GM18870 (cell line): ENCODE measurements around the gene TBR1.

ENCODE experiments used
- ATAC-seq: cut with Tn5 transposase; IDR thresholded peaks from one replicate; pipeline ENCODE4 v1.9.1; 2021; ENCODE audit warnings: moderate library complexity; ENCODE audit not compliant: unreplicated experiment

TBR1 gene

DNA sequence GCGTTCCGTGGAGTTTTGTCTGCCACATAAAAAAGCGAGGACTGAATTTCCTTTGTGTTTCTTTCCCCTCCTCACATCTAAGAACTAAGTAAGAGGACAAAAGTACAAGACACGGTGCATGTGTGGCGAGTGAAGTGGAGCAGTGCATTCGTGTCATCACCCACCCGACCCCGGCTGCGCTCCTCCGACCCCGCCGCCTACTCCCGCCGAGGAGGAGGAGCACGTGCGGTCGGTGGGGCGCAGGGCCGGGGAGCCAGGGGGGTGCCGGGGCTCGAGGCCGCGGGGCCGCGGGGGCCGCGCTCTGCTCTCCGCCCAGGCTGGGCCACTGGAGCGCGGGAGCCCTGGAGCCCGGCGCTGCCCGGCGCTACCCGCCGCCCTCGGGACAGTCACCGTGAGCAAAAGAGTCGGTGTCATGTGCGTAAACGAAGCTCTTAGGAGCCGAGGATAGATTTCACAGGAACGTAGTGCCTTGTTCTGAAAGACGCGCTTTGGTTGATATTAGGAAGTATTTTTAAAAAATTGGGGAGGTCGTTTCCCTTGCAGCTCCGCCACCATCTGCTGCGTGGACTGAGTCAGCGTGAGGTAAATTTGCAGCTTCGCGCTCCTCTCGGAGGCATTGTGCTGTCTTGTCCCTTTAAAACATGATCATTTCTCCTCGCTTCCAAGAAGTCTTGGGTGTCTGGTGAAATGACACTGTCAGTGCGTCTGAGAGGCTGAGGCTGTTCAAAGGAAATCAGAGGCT lies 11.0 kb downstream of the TBR1 start:
- no peak for ATAC-seq

GRCh38 chr2:161427664-161428587 lies 11.8 kb downstream of the TBR1 start:
- no peak for ATAC-seq

DNA sequence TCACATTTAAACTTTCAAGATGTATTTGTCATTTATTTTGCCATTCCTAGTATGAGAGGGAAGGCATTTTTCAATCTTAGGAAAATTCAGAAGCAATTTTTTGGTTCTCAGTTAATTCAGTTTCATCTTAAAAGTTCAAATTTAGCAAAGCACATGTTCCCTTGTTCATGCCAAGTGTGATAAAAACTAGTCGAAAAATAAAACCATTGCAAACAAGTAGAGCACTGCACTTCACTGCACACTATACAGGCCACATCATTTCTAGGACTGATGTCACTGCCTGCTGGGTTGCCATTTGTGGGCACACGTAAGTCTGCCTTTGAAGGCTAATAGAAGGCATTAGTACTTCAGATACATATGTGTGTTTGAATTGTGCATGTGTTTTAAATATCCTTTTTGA lies 14.3 kb downstream of the TBR1 start:
- no peak for ATAC-seq

DNA sequence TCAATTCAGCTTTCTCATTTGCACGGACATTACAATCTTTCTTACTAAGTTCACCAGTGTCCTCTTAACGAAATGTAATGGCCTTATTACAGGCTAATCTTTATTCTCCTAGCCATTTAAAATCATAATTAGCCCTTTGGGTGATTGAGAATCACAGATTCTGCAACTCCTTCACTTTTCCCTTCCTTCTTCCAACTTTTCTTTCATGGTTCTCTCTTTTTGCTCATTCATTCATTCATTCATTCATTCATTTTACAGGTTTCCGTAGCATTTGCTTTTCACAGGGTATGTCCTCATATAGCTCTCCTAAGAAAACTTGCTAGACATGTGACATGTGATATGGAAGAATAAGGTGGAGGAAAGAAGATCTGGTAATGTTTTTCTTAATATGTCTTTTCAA lies 16.0 kb downstream of the TBR1 start:
- ATAC-seq = no peak

DNA sequence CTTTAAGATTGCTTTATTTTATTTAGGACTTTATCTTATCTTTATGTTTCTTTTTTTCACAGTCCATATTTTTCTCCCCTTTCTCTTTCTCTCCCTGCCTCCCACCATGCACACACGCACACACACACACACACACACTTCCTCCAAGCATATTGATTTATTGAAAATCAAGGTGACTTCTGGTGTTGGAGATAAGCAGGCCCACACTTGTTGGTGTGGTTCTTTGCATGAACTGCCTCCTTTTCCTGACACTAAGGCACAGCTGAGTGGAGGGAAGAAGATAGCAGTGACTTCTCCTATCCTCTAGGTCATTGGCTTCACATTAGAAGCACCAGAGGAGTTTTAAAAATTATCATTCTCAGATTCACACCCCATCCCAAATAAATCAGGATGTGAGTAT lies 18.0 kb downstream of the TBR1 start:
- no peak for ATAC-seq

DNA sequence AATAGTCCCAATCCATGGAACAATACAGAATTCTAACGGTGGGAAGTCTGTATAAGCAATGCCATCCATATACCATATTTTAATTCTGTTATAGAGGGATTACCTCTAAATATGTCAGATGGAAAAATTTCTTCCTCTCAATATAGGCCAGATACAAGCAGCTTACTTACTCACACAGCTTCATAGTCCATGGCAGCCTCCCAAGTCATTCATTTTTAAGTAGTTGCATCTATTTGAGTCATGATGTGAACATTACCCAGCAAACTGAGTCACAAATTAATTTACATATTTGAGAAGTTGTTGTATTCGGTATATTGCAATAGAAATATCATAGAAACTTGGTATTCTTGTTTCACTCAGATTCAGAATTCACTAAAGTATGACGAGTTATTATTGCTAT lies 20.3 kb downstream of the TBR1 start:
- no peak for ATAC-seq

- ATAC-seq = no peak
These were observed 22.5 kb downstream of the TBR1 start for GRCh38 chr2:161438598-161438997.

DNA sequence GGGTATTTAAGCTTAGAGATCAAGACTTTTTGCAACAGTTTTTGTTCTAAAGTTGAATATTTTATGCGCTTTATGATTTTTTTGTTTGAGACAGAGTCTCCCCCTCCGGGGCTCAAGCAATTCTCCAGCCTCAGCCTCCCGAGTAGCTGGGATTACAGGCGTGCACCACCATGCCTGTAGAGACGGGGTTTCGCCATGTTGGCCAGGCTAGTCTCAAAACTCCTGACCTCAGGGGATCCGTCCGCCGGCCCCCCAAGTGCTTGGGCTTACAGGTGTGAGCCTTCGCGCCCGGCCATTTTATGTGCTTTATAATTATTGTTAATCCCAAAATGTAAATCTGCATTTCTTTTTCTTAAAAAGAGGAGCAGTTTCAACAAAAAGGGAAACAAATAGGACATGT lies 29.0 kb downstream of the TBR1 start:
- ATAC-seq = no peak

GRCh38 chr2:161448431-161448830 lies 32.3 kb downstream of the TBR1 start:
- no peak for ATAC-seq

DNA sequence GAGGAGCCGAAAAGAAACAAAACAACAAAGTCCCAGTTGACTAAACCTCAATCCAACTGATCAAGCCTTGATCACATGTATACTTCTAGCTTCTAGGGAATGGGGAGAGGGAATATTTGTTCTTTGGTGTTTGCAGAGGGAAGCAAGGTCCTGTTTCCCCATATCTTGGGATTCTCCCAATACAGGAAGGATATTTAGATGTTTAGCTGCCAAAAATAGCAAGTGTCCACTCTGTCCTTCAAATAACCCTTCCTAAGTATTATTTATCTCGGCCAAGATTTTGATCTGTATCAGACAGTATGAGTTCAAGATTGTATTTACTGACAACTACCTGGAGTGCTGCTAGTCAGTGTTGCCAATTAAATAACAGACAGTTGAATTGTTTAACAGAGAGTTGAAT lies 55.5 kb downstream of the TBR1 start:
- ATAC-seq = no peak

- ATAC-seq = no peak
These were observed 58.8 kb downstream of the TBR1 start for GRCh38 chr2:161474920-161475319.
